ENCODE measurements around the gene MED9.

GRCh38 chr17:17527956-17528500, 51.2 kb downstream of the MED9 start:
- no peak for TF ChIP-seq CTCF (IDR thresholded peaks at IDR 0.05)
- no peak for TF ChIP-seq POLR2A (IDR thresholded peaks at IDR 0.05)
